ENCODE data around the gene SF3A2. TPM values are rescaled to one million over a fixed set of nuclear protein-coding genes. Genes with fewer than 3 reads are reported as not detected.

SF3A2 gene
- total RNA-seq, 4 donors from 2014 or later: 25.7 to 39.8 (median 30.3) TPM

DNA sequence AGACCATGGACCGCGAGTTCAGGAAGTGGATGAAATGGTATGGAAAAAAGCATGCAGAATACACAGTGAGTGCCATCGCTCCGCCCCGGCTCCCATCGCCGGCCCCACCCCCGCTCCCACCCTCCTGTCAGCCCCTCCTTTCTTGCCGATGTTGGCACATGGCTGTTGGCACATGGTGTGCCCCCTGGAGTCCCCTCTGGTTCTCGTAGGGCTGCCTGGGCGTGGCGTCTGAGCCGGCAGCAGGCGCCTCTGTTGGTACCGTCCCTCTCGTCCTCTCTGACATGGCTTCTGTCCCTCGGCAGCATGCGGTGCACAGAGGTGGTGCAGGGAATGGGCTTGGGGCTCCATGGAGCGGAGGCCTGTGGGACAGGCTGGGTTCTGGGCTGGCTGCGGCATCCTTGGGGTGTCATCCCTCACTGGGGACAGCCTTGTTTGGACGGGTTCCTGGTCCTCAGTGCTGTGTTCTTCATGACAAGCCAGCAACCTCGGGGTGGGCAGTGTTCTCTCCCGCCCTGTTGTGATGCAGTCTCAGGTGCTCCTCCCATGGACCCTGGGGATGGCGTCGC lies 42.0 kb upstream of the SF3A2 start:
- H3K36me3 ChIP-seq: peaks cover 30 to 44% of the 10 kb centered on the region in 2 donors
- no peaks in the 10 kb centered on the region for H3K4me1 ChIP-seq
- no peaks in the 10 kb centered on the region for H3K9me3 ChIP-seq
- no peak overlapping the region for H3K27ac ChIP-seq
- no peak for TF ChIP-seq POLR2A (IDR thresholded peaks at IDR 0.05)
- TF ChIP-seq, protein P1, sequence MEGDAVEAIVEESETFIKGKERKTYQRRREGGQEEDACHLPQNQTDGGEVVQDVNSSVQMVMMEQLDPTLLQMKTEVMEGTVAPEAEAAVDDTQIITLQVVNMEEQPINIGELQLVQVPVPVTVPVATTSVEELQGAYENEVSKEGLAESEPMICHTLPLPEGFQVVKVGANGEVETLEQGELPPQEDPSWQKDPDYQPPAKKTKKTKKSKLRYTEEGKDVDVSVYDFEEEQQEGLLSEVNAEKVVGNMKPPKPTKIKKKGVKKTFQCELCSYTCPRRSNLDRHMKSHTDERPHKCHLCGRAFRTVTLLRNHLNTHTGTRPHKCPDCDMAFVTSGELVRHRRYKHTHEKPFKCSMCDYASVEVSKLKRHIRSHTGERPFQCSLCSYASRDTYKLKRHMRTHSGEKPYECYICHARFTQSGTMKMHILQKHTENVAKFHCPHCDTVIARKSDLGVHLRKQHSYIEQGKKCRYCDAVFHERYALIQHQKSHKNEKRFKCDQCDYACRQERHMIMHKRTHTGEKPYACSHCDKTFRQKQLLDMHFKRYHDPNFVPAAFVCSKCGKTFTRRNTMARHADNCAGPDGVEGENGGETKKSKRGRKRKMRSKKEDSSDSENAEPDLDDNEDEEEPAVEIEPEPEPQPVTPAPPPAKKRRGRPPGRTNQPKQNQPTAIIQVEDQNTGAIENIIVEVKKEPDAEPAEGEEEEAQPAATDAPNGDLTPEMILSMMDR (IDR thresholded peaks at IDR 0.05): no peak
- H3K27me3 ChIP-seq: no peaks in the 10 kb centered on the region
- WGBS, 2 donors: 92 to 93% methylated on average over 19 to 22 of the region's 25 CpGs
- no peak overlapping the region for H3K4me3 ChIP-seq (replicated peaks in 1 of 3)
- intact Hi-C loops (cut with DNase I): no loop called here
- DNase-seq: no peak

DNA sequence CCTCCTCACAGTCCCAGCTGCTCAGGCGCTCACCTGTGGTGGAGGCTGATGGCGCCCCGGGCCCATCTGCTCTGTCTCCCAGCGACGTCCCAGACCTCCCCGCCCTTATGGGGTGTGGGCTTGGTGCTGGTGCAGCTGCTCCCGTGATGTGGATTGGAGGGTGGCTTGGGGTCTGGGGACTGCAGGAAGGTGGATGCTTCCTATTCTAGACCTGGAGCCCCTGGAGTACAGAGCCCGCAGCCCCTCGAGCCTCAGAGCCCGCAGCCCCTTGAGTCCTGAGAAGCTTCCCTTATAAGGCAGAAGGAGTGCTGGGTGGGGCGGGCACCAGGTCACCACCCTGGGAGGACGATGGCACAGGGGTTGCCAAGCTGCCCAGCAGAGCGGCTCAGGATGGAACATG lies 41.3 kb upstream of the SF3A2 start:
- H3K4me3 ChIP-seq (replicated peaks in 1 of 3): no peak overlapping the region
- 93% methylated on average over 5 to 7 of the region's 13 CpGs for whole genome bisulfite sequencing, 2 donors
- no peak overlapping the region for H3K27ac ChIP-seq
- H3K36me3 ChIP-seq: peaks cover 30 to 40% of the 10 kb centered on the region in 2 donors
- no peaks in the 10 kb centered on the region for H3K9me3 ChIP-seq
- H3K27me3 ChIP-seq: no peaks in the 10 kb centered on the region
- no peak for TF ChIP-seq POLR2A (IDR thresholded peaks at IDR 0.05)
- TF ChIP-seq, protein P1 (IDR thresholded peaks at IDR 0.05): no peak
- intact Hi-C loops (cut with DNase I): no loop called here
- no peaks in the 10 kb centered on the region for H3K4me1 ChIP-seq
- no peak for DNase-seq

DNA sequence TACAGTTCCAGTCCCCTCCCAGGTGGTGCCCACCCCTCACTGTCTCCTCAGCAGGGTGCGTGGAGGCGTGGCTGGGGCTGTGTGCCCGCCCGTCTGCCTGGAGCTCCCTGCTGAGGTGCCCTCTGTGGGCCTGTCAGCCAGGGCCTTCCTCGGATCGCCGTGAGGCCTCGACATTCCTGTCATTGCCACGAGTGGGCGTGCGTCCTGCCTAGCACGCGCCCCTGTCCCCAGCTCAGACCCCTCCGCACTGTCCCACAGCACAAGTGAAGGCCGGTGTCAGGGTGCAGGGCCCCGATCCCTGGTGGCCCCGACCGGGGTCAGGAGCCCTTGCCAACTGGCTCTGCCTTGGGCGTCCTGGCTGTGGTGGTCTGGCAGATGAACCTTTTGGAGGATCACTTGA lies 40.7 kb upstream of the SF3A2 start:
- Histone ChIP-seq H3K27me3 (no peaks in the 10 kb centered on the region), H3K27ac (no peak overlapping the region), H3K9me3 (no peaks in the 10 kb centered on the region), H3K4me3 (replicated peaks in 1 of 3) (no peak overlapping the region), H3K4me1 (no peaks in the 10 kb centered on the region), H3K36me3 (peaks cover 30 to 38% of the 10 kb centered on the region in 2 donors)
- no peak for DNase-seq
- WGBS, 2 donors: 95 to 100% methylated on average over 4 to 17 of the region's 19 CpGs
- intact Hi-C loops (cut with DNase I): no loop called here
- no peak for TF ChIP-seq POLR2A (IDR thresholded peaks at IDR 0.05)
- TF ChIP-seq, protein P1 (IDR thresholded peaks at IDR 0.05): no peak

DNA sequence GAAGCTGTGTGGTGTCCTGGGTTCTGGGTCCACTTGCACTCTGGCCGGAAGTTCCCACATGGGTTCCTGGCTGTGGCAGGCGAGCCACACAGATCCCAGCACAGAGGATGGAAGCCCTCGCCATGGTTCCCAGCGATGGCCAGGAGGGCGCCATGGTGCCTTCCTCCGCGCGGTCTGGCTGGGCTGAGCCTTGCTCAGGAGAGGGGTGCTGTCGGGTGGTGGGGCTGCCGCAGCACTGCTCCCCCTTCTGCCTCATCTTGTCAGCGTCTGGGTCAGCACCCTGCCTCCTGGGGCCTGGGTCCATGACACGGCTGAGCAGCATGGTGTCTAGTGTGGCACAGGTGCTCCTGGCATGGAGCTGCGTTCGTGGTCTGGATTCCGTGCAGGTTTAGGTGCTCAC lies 39.4 kb upstream of the SF3A2 start:
- Histone ChIP-seq H3K27me3 (no peaks in the 10 kb centered on the region), H3K9me3 (no peaks in the 10 kb centered on the region), H3K4me1 (no peaks in the 10 kb centered on the region), H3K4me3 (replicated peaks in 1 of 3) (no peak overlapping the region), H3K36me3 (peaks cover 18 to 30% of the 10 kb centered on the region in 2 donors), H3K27ac (no peak overlapping the region)
- intact Hi-C loops (cut with DNase I): no loop called here
- no peak for TF ChIP-seq POLR2A (IDR thresholded peaks at IDR 0.05)
- TF ChIP-seq, protein P1 (IDR thresholded peaks at IDR 0.05): no peak
- DNase-seq: no peak
- 94 to 96% methylated on average over 5 of the region's 15 CpGs for WGBS, 2 donors

DNA sequence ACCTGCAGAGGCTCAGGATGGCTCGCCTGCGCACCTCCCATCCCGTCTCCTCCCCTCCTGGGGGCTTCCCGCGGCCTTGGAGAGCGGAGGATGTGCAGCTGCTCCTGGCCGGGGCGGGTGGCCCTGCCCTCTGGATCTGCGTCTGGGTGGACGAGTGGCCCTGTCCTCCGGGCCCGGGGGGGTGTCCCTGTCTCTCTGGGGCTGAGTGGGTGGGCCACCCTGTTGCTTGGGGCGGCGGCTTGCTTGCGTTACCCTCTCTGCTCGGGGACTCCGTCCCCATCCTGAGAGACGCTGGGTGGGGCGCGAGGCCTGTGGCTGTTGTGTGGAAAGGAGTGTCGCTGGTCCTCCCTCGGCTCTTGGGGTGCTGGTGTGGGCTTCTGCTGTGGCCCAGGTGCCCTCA lies 38.3 kb upstream of the SF3A2 start:
- intact Hi-C loops (cut with DNase I): no loop called here
- no peaks in the 10 kb centered on the region for H3K27me3 ChIP-seq
- no peak for DNase-seq
- no peaks in the 10 kb centered on the region for H3K4me1 ChIP-seq
- H3K9me3 ChIP-seq: no peaks in the 10 kb centered on the region
- no peak for TF ChIP-seq POLR2A (IDR thresholded peaks at IDR 0.05)
- TF ChIP-seq, protein P1 (IDR thresholded peaks at IDR 0.05): no peak
- WGBS, 2 donors: 96% methylated on average over 22 of the region's 22 CpGs; no CpG with 5 or more reads in 1 of the 2 donors
- H3K4me3 ChIP-seq (replicated peaks in 1 of 3): no peak overlapping the region
- H3K36me3 ChIP-seq: peaks cover 18 to 30% of the 10 kb centered on the region in 2 donors
- H3K27ac ChIP-seq: no peak overlapping the region
